CD4-positive, alpha-beta T cell treated with Interleukin-17A for 4 hours (primary cell): Measurements from ENCODE around the gene MBD3L3.
A peak's percentile ranks its signal among the peaks of the same experiment; 100 is the strongest.
"Not testable (repeated sequence)": the region's sequence is repeated elsewhere in the genome, so short reads cannot be mapped to it uniquely, and the experiment has no call there.

Experiments used
- DNase-seq: peaks from one replicate; pipeline ENCODE4 v3.0.0-alpha.2; 2020; ENCODE audit warnings: mixed read lengths

MBD3L3 gene

DNA sequence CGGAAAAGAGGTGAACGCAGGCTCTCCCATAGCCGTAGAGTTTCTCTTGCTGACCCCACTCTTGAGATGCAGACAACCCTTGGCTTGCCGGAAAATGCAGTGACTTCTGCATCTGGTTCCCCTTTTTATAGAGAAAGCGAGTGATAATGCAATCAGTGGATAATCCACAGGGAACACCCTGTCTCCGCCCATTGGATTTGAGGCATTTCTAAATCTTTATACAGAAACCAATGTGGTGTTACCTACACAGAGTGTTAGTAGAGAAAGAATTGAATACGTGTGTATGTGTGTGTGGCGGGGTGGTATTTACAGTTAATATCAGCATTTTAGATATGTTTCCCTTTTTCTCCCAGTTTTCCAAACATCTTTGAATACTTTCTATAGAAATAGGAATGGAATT is at the start of gene MBD3L3:
MBD3L3 (minus strand) TSS at position 101 of the 400 bp plus-strand sequence; CDS start at position 30, 71 bp downstream.
- not testable (repeated sequence) for DNase-seq

DNA sequence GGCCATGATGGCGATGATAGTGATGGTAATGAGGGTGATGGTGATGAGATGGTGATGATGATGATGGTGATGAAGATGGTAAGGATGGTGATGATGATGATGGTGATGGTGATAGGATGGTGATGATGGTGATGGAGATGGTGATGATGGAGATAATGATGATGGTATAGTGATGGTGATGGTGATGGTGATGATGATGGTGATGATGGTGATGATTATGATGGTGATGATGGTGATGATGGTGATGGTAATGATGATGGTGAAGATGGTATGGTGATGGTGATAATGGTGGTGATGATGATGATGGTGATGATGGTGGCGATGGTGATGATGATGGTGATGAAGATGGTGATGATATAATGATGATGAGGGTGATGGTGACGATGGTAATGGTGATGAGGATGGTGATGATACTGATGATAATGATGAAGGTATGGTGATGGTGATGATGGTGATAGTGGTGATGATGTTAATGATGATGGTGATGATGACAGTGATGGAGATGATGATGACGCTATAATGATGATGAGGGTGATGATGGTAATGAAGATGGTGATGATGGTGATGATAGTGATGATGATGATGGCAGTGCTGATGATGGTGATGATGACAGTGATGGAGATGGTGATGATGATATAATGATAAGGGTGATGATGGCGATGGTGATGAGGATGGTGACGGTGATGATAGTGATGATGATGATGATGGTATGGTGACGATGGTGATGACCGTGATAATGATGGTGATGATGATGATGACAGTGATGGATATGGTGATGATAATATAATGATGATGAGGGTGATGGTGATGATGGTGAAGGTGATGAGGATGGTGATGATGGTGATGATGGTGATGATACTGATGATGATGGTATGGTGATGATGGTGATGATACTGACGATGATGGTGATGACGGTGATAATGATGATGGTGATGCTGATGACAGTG is 48.5 kb upstream of the MBD3L3 start:
- no peak for DNase-seq

DNA sequence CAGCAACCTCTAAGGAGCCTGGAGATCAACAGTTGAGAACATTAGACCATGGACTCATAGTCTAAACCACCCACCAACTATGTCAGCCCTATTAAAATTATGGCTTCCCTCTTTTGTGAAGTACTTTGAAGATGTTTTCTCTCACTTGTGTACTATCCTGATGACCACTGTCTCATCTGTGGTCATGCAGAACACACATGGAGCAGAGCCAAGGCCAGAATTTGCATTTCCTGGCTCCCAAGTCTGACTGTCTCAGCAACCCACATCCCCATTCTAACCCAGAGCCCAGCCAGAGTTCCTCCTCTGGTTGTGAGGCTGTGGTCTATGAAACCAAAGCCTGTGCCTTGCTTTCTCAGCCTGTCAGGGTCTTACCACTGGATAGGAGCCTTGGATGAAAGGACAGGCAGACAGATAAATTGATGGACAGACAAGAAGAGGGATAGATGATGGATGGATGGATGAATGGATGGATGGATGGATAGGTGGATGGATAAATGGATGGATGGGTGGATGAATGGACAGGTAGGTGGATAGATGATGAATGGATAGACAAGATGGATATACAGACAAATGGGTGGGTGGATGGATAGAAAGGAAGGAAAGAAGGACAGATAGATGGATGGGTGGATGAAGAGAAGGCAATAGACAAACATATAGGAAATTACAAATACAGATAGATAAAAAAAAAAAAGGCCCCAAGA is 46.4 kb upstream of the MBD3L3 start:
- DNase-seq, result no peak

DNA sequence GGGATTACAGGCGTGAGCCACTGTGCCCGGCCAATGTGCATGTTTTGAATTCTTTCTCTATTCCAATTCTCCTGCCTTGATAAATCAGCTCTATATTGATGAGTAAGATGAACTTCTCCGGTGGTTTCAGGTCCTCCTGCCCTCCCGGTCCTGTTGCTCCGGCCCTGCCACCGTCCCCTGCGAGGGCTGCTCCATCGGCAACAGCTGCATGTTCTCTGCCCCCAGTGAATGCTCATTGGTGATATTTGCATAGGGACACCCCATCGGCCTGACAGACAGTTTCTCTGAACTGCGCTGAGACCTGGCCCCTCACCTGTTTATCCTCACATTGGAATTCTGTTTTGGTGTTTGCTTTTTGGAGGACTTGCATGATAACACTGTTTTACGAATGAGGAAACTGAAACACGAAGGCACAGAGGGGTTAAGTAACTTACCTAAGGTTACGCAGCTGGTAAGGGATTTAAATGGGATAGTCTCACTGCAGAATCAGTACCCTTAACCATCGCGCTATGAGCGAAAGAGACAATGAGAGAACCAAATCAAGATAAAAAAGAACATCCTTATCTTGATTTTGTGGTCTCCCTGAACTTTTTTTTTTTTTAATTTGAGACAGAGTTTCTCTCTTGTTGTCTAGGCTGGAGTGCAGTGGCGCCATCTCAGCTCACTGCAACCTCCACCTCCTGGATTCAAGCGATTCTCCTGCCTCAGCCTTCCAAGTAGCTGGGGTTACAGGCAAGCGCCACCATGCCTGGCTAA is 43.2 kb upstream of the MBD3L3 start:
- no peak for DNase-seq

DNA sequence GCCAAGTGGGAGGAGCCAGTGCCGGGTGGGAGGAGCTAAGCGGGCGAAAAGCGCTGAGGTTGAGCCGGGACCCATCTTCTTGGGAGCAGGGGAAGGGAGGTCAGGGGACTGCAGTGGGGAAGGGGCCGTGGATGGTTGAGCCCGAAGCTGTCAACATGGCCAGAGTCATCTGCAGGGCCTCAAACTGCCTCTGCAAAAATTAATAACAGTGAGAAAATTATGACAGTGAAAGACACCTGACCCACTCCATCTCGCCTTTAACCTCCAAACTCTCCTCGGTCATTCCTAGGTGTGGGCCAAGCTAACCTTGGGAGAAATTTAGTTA is 41.1 kb upstream of the MBD3L3 start:
- DNase-seq, result peak; percentile 83

DNA sequence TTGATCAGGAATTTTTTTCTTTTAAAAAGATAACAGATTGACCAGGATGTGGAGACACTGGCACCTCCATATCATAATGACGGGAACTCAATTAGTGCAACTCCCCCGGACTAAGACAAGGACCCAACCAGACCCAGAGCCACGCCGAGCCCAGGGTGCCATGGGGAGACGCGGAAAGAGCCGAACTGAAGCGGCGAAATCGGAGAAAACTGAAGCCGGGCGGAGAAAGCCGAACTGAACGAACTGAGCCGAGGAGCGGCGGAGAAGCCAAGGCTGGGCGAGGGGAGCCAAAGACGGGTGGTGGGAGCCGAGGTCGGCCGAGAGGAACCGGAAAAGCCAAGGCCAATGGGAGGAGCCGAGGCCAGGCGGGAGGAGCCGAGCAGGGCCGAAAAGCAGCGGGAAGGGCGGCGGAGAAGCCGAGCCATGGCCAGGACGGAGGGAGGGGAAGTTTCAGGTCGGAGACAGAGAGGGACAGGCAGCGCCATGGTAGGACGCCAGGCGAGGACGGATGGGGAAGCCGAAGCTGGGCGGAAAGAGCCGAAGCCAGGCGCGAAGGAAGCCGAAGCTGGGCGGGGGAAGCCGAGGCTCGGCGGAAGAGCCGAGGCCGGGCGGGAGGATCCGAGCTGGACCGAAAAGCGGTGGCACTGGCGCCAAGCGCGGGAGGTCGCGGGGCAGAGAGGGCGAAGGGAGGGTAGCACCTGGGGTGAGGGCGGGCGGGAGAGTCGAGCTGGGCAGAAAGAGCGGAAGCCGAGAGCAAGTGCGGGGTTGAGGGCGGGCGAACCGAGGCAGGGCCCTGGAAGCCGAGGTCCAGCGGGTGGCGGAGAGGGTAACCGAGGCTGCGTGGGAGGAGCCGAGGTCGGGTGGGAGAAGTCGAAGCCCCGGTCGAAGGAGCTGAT is 40.5 kb upstream of the MBD3L3 start:
- peak; percentile 92 for DNase-seq

DNA sequence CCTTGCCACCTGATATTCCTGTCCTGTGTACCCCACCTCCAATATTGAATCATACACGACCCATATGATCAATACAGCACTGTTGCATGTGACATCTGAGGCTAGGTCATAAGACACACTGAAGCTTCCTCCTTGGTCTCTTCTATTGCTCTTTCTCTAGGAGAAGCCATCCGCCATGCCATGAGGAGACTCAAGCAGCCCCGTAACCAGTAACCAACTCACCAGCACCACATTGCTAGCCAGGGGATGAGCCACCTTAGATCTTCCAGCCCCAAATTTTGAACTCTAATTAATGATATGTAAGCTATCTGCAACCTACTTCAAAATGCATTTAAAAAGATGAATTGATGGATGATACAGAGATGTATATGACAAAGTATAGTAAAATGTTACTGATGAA is 39.6 kb upstream of the MBD3L3 start:
- DNase-seq, result no peak

DNA sequence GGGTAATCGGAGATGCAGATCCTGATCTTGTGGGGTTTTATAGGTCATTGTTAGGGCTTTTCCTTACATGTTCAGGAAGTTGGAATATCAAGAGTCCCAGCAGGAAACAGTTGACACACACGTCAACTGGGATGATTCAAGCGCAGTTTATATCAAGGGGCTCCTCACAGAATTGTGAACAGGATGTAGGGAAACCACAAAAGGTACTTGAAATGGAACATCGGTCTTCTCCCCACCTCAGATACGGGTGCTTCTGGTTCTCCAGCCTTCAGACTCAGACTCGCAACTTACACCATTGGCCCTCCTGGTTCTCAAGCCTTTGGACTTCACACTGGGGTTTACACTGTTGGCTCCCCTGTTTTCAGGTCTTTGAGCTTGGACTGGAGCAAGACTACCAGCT is 30.5 kb upstream of the MBD3L3 start:
- DNase-seq, result no peak

DNA sequence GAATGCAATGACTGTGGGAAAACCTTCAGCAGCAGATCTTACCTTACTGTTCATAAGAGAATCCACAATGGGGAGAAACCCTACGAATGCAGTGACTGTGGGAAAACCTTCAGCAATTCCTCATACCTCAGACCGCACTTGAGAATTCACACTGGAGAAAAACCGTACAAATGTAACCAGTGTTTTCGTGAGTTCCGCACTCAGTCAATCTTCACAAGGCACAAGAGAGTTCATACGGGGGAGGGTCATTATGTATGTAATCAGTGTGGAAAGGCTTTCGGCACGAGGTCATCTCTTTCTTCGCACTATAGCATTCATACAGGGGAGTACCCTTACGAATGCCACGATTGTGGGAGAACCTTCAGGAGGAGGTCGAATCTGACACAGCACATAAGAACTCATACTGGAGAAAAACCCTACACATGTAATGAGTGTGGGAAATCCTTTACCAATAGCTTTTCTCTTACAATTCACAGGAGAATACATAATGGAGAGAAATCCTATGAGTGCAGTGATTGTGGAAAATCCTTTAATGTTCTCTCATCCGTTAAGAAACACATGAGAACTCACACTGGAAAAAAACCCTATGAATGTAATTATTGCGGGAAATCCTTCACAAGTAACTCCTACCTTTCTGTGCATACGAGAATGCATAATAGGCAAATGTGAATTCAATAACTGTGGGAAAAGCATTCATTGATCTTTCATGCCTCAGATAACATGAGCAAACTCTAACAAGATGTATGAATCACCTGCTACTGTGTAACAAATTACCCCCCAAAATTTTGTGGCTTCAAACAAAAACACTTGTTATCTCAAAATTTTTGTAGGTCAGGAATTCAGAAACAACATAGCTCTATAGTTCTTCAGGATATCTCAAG is 24.8 kb upstream of the MBD3L3 start:
- no peak for DNase-seq

DNA sequence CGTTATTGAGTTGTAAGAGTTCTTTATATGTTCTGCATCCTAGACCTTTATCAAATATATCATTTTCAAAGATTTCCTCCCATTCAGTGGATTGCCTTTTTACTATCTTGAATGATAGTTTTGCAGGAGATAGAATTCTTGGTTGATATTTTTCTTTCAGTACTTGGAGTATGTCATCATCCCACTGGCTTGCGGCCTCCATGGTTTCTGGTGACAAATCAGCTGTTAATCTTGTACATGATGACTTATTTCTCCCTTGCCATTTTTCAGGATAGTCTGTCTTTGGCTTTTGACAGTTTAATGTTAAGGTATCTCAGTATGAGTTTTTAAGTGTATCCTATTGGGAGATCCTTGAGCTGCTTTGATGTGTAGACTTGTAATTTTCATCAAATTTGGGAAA is 19.5 kb upstream of the MBD3L3 start:
- no peak for DNase-seq

DNA sequence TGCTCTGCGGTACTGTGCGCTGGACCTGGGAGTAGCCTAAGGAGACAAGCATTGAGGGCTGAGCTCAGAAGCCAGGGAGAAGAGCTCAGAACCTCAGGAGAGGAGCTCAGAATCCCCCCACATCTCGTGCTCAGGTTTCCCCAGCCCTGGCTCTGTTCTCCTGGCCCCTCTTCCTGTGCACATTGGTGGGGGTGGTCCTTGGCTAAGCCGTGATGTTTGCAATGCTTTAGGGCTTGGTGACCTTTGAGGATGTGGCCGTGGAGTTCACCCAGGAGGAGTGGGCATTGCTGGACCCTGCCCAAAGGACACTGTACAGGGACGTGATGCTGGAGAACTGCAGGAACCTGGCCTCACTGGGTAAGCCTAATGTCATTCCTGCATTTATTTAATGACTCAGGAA is 17.7 kb upstream of the MBD3L3 start:
- DNase-seq, result no peak

DNA sequence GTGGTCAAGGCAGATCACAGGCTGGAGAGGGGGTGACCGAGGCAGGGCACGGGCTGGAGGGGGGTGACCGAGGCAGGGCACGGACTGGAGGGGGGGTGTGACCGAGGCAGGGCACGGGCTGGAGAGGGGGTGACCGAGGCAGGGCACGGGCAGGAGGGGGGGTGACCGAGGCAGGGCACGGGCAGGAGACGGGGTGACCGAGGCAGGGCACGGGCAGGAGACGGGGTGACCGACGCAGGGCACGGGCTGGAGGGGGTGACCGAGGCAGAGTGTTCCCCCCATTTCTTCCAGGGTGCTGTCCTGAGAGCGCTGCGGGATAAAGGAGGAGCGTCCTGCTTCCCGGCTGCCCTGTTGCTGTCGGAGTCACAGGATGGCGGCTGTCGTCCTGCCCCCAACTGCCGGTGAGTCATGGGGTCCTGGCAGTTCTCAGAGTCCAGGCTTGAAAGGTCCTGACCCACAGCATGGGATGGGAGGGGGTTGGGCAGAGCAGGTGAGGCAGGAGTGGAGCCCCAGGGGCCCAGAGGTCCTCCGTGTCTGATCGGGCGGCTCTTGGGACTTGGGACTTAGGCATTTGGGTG is 16.3 kb upstream of the MBD3L3 start:
- no peak for DNase-seq

DNA sequence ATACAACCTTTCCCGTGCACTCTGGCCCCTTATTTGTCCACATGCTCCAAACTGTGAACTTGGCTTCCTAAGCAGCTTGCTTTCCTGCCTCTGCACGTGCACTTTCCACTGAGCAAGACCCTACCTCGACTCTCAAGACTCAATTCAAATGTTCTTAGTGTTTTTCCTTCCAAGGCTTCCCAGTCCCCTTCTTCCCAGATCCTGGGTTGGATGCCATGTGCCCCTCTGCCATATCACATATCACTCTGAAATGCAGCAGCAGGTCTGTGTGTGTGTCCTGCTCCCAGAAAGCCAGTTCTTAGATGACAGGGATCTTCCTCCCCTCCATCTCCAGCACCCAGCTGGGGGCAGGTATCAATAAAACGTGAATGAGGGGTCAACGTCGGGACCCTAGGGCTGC is 14.1 kb upstream of the MBD3L3 start:
- no peak for DNase-seq

DNA sequence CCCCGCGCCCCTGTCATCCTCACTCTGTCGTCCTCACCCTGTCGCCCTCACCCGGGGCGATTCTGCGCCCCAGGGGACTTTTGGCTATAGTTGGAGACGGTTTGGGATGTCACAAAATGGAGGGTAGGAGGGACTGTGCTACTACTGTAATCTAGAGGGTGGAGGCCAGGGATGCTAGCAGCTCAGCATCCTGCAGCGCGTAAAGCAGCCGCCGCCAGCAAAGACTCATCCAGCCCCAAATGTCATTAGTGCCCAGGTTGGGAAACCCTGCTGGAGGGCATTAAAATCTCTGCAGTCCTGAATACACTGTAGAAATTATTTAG is 11.4 kb upstream of the MBD3L3 start:
- no peak for DNase-seq

DNA sequence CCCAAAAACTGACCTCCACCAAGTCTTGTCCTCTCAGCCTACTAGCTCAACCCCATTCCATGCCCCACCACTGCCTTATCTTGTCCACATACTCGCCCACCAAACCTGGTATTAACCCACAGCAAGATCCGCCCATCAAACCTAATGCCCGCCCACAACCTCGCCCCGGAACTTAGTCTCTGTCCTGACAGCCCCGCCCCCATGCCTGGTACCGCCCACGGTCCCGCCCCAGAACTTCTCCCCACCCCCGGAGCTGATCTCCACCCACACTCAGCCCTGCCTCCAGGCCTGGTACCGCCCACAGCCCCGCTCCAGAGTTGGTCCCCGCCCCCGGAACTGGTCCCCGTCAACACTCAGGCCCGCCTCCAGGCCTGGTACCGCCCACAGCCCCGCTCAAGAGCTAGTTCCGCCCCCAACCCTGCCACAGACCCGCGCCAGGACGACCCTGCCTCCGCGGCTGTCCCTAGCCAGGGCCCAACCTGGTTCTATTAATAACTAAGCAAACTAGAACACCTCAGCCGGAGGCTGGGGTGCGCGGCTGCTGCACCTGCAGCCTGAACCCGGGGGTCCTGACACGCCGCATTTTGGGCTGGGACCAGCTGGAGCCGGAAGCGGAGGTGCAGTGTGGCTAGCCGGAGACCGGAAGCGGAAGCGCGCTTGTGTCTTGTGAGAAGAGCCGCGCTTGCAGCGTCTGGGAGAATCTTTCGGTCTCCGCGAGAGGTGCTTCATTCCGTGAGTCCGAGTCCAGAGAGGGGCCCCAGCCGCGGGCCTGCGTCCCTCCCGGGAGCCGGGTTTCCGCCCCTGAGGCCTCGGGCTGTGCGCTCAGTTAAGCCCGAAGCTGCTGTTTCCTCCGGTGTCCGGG is 10.8 kb upstream of the MBD3L3 start, which contains the start of gene ZNF557:
ZNF557 (plus strand) TSS at position 662 of the 862 bp plus-strand sequence. CDS start 5,372 bp downstream, outside the sequence.
- peak; percentile 100 for DNase-seq

DNA sequence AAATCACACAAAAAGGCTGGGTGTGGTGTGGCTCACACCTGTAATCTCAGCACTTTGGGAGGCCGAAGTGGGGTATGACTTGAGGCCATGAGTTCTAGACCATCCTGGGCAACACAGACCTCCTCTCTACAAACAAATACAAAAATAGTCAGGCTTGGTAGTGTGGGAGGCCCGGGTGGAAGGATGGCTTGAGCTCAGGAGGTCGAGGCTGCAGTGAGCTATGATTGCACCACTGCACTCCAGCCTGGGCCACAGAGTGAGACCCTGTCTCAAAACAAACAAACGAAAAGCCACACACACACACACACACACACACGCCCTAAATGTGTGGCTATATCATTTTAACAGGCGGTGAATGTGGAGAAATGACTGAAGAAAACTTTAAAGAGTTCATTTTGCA is 10.1 kb upstream of the MBD3L3 start:
- no peak for DNase-seq

DNA sequence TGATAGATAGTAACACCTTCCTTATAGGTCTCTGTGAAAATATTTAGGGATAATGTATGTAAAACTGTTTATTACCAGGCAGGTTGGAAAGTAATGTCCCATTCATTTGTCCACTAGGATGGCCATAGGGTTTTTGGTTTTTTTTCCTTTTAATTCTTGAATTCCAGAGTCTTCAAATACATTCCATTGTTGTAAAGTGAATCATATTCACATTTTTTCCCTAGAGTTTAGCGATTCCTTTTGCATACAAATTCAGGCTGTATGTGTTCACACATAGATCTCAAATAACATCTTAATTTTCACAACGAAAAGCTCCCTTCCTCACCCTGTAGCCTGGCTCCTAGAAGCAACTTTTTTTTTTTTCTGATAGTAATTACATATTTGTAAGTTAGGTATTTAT is 9.2 kb upstream of the MBD3L3 start:
- no peak for DNase-seq

DNA sequence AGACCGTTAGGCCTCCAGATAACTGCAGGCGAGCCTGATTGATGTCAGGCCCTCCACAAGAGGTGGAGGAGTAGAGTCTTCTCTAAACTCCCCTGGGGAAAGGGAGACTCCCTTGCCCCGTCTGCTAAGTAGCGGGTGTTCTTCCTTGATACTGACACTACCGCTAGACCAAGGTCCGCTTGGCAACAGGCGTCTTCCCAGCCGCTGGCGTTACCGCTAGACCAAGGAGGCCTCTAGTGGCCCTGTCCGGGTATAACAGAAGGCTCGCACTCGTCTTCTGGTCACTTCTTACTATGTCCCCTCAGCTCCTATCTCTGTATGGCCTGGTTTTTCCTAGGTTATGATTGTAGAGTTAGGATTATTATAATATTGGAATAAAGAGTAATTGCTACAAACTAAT is 8.6 kb upstream of the MBD3L3 start:
- DNase-seq, result not testable (repeated sequence)

DNA sequence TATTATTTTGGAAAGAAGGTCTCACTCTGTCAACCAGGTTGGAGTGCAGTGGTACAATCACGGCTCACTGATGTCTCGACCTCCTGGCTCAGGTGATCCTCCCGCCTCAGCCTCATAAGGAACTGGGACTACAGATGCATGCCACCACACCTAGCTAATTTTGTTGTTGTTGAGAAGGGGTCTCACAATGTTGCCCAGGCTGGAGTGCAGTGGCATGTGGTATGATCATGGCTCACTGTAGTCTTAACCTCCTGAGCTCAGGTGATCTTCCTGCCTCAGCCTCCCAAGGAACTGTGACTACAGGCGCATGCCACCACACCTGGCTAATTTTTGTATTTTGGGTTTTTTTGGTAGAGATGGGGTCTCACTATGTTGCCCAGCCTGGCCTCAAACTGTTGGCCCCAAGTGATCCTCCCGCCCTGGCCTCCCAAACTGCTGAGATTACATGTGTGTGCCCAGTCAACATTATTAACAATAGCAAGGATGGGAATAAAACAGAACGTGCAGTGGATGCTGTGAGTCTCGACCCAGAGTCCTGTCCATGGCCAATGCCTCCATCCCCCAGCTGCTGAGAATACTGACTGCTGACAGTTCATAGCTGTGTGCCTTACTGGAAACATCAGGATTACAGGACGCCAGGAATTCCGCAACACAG is 5.4 kb upstream of the MBD3L3 start:
- no peak for DNase-seq
